K562 (cell line): ENCODE results near the gene C10orf105.

Experiments used
- BMI1 ChIP-seq: fragments of 150-350 bp; IDR thresholded peaks from 2 replicates; pipeline ENCODE4 v1.6.1; 2014; ENCODE audit warnings: low read length
- CTCF ChIP-seq, 3 experiments: IDR thresholded peaks in 2 of 3; conservative IDR thresholded peaks in 1 of 3; 2 replicates each; pipeline ENCODE4 v1.5.1; 2011 to 2012; ENCODE audit warnings: low read length in 3 of 3, mild to moderate bottlenecking in 3 of 3, control low read depth in 2 of 3, improper control_type of control experiment in 1 of 3, inconsistent platforms in 1 of 3, low read depth in 1 of 3, mixed read lengths in 1 of 3, moderate library complexity in 1 of 3; ENCODE audit not compliant: insufficient read depth in 2 of 3
- E2F4 ChIP-seq: sonication (generic); formaldehyde crosslinking; IDR thresholded peaks from 2 replicates; pipeline ENCODE4 v1.8.0; 2022; ENCODE audit warnings: mild to moderate bottlenecking, low read depth, missing genetic modification reagents
- EZH2 ChIP-seq: IDR thresholded peaks from 2 replicates; pipeline ENCODE4 v1.6.1; 2012; ENCODE audit warnings: low read depth, mild to moderate bottlenecking, inconsistent platforms, low read length, borderline replicate concordance
- GABPA ChIP-seq: fragments of 200-800 bp; sonication (Bioruptor generic); conservative IDR thresholded peaks from 2 replicates; pipeline ENCODE4 v1.6.1; 2016; ENCODE audit warnings: low read depth, missing genetic modification characterization, missing compliant biosample characterization
- HMG20A ChIP-seq: fragments of 450-650 bp; formaldehyde crosslinking; conservative IDR thresholded peaks from 2 replicates; pipeline ENCODE4 v1.4.0; 2020; ENCODE audit warnings: mild to moderate bottlenecking, mixed read lengths
- MXI1 ChIP-seq: IDR thresholded peaks from 2 replicates; pipeline ENCODE4 v1.6.1; 2011; ENCODE audit warnings: low read depth, mild to moderate bottlenecking, improper control_type of control experiment, low read length
- POLR2A ChIP-seq: fragments of 450-650 bp; conservative IDR thresholded peaks from 2 replicates; pipeline ENCODE4 v1.6.1; 2016
- SAP30 ChIP-seq: fragments of 200-600 bp; sonication (generic); IDR thresholded peaks from 2 replicates; pipeline ENCODE4 v1.6.1; 2012; ENCODE audit warnings: borderline replicate concordance, low read depth, mild to moderate bottlenecking, moderate library complexity, low read length, control low read depth, inconsistent platforms; ENCODE audit not compliant: insufficient read depth, poor library complexity, severe bottlenecking
- ZBTB49 ChIP-seq: sonication (generic); formaldehyde crosslinking; IDR thresholded peaks from 2 replicates; pipeline ENCODE4 v1.8.0; 2022; ENCODE audit warnings: missing genetic modification reagents, mild to moderate bottlenecking, borderline replicate concordance
- ZFPM2 ChIP-seq: fragments of 250-450 bp; sonication (Bioruptor Pico); IDR thresholded peaks from 2 replicates; pipeline ENCODE4 v1.5.1; 2022; ENCODE audit warnings: mild to moderate bottlenecking
- ZNF175 ChIP-seq: fragments of 200-800 bp; sonication (Bioruptor generic); IDR thresholded peaks from 2 replicates; pipeline ENCODE4 v1.6.1; 2016; ENCODE audit warnings: low read depth, mild to moderate bottlenecking, missing genetic modification characterization, missing compliant biosample characterization
- ZNF274 ChIP-seq: IDR thresholded peaks from 2 replicates; pipeline ENCODE4 v1.6.1; 2011; ENCODE audit warnings: low read depth, mild to moderate bottlenecking, low read length, moderate library complexity, borderline replicate concordance
- ZNF778 ChIP-seq: fragments of 450-650 bp; formaldehyde crosslinking; IDR thresholded peaks from 2 replicates; pipeline ENCODE4 v1.4.0; 2020; ENCODE audit warnings: mild to moderate bottlenecking, moderate library complexity

GRCh38 chr10:71723311-71723710 is 3.7 kb upstream of the C10orf105 start:
- no peak for TF ChIP-seq SAP30
- no peak for TF ChIP-seq ZNF175 (CRISPR knock-in tag)
- TF ChIP-seq POLR2A: no peak
- TF ChIP-seq HMG20A (CRISPR knock-in tag): no peak
- no peak for TF ChIP-seq ZBTB49 (CRISPR knock-in tag)
- TF ChIP-seq ZNF274: no peak
- no peak for TF ChIP-seq E2F4 (CRISPR knock-in tag)
- TF ChIP-seq CTCF (IDR thresholded peaks at IDR 0.05 in 2 of 3, conservative IDR thresholded peaks at IDR 0.05 in 1 of 3; ENCODE audit: insufficient read depth in 2 of 3, low read depth in 1 of 3, low read length in 3 of 3): no peak
- TF ChIP-seq ZNF778 (CRISPR knock-in tag): no peak
- no peak for TF ChIP-seq MXI1
- TF ChIP-seq EZH2: no peak
- no peak for TF ChIP-seq GABPA (tag)
- no peak for TF ChIP-seq ZFPM2
- TF ChIP-seq BMI1: no peak
